ENCODE measurements around the gene PLEKHG7. TPM values are rescaled to one million over a fixed set of nuclear protein-coding genes. Genes with fewer than 3 reads are reported as not detected.

Gene PLEKHG7
- total RNA-seq, 2 donors from 2014 or later = not detected

DNA sequence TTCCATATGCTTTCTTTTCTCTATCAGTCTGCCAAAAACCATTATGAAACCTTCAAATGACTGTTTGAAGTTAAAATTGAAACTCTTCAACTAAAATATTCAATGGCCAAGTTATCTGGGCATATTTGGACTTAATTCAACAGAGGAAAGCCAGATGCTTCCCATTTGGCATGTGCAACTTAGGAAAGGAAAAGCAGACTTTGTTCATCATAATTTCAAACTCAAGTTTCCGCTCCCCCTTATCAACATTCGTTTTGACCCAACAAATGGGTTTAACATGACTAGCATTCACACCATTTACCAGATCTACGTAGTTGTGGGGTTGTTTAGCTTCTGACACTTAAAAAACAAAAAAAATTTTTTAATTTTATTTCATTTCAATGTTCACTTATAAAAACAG is 75.7 kb downstream of the PLEKHG7 start:
- Histone ChIP-seq H3K36me3 (peaks cover 11% of the 10 kb centered on the region), H3K27ac (no peak overlapping the region), H3K9me3 (no peaks in the 10 kb centered on the region), H3K27me3 (replicated peaks; ENCODE audit: insufficient read depth) (no peaks in the 10 kb centered on the region), H3K4me1 (ENCODE audit: control insufficient read depth in 1 of 2, low read depth in 2 of 2) (peaks cover 7 to 8% of the 10 kb centered on the region in 2 donors), H3K4me3 (no peak overlapping the region)
- TF ChIP-seq, protein P1, sequence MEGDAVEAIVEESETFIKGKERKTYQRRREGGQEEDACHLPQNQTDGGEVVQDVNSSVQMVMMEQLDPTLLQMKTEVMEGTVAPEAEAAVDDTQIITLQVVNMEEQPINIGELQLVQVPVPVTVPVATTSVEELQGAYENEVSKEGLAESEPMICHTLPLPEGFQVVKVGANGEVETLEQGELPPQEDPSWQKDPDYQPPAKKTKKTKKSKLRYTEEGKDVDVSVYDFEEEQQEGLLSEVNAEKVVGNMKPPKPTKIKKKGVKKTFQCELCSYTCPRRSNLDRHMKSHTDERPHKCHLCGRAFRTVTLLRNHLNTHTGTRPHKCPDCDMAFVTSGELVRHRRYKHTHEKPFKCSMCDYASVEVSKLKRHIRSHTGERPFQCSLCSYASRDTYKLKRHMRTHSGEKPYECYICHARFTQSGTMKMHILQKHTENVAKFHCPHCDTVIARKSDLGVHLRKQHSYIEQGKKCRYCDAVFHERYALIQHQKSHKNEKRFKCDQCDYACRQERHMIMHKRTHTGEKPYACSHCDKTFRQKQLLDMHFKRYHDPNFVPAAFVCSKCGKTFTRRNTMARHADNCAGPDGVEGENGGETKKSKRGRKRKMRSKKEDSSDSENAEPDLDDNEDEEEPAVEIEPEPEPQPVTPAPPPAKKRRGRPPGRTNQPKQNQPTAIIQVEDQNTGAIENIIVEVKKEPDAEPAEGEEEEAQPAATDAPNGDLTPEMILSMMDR (IDR thresholded peaks at IDR 0.05) = no peak
- DNase-seq (ENCODE audit: low spot score) (no peak), ATAC-seq (ENCODE audit: insufficient number of reproducible peaks, low FRiP score, low read depth) (no peak)

DNA sequence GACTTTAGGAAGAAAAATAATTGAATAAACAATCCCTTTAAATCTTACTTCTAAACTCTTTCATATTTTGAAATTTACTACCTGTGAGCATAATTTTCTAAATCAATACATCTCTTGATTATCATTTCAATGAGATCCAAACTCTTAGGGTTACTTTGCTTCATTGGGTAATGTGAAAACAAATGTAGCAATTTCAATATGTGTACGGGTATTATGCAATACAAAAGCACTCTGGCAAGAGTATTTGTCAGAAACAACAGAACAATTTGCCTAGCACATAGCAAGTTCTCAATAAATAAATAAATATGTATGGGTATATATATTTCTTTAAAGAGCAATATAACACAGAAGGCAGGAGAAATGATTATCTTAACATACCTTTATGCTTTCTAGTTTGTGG is 77.1 kb downstream of the PLEKHG7 start:
- peaks cover 13 to 18% of the 10 kb centered on the region in 2 donors for H3K4me1 ChIP-seq (ENCODE audit: control insufficient read depth in 1 of 2, low read depth in 2 of 2)
- DNase-seq (ENCODE audit: low spot score) (no peak), ATAC-seq (ENCODE audit: insufficient number of reproducible peaks, low FRiP score, low read depth) (no peak)
- H3K9me3 ChIP-seq = no peaks in the 10 kb centered on the region
- no peak overlapping the region for H3K27ac ChIP-seq
- H3K36me3 ChIP-seq = peaks cover 11% of the 10 kb centered on the region
- H3K4me3 ChIP-seq = no peak overlapping the region
- H3K27me3 ChIP-seq (replicated peaks; ENCODE audit: insufficient read depth) = no peaks in the 10 kb centered on the region
- TF ChIP-seq, protein P1 (IDR thresholded peaks at IDR 0.05) = no peak

DNA sequence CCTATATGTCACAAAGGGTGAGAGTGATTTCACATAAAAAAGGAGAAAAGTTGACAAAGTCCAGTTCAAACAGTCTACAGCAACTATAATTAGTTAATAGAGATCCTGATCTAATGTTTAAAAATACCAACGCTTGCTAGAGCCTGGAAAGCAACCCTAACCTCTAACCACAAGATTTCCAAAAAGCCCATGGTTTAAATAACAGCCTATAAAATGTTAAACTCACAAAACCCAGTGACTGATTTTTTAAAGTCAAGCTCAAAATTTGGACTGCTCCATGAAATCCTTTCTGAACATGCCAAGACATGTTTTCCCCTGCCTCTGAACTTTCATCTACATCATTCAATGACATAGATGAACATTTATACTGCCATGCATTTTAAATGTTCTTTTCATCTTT is 81.6 kb downstream of the PLEKHG7 start:
- Histone ChIP-seq H3K27ac (peak overlapping the region in 1 of 2 donors; percentile 52), H3K4me3 (no peak overlapping the region), H3K36me3 (peaks cover 6% of the 10 kb centered on the region), H3K4me1 (ENCODE audit: control insufficient read depth in 1 of 2, low read depth in 2 of 2) (peaks cover 6 to 20% of the 10 kb centered on the region in 2 donors), H3K9me3 (no peaks in the 10 kb centered on the region), H3K27me3 (replicated peaks; ENCODE audit: insufficient read depth) (no peaks in the 10 kb centered on the region)
- TF ChIP-seq, protein P1 (IDR thresholded peaks at IDR 0.05) = no peak
- no peak for ATAC-seq (ENCODE audit: insufficient number of reproducible peaks, low FRiP score, low read depth)
- no peak for DNase-seq (ENCODE audit: low spot score)

DNA sequence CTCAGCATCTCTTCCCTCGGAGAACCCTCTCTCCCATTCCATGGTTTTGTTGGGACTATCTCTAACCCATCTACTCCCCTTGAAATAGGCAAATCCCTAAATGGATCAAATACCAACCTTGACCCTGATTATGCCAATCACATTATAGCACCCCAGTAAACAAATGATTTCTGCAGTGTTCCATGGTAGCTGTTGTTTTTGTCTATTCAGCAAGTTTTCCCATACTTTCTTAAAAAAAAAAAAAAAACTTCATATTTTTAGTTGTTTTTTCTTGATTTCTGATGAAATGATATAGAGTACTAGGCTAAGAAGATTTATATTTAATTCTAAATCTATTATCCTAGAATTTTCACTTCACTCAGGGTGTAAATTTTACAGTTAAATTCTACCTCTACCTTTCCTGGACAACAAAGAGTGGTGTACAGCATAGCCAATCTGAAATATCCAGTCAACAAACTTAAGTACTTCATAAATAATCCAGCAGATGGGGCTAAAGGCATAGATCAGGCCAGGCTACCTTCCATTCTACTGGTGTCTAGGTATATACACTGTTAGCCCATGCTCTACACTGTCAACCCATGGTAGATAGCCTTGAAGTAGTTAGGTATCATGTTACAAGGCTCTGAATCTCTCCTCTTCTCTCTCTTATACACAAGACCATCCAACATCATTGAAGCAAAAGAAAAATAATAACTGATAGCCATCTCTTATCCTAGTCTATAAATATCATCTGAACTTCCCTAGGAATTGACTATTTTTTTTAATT is 82.2 kb downstream of the PLEKHG7 start:
- peaks cover 6 to 20% of the 10 kb centered on the region in 2 donors for H3K4me1 ChIP-seq (ENCODE audit: control insufficient read depth in 1 of 2, low read depth in 2 of 2)
- peak; percentile 41 for ATAC-seq (ENCODE audit: insufficient number of reproducible peaks, low FRiP score, low read depth)
- no peaks in the 10 kb centered on the region for H3K9me3 ChIP-seq
- H3K27me3 ChIP-seq (replicated peaks; ENCODE audit: insufficient read depth) = no peaks in the 10 kb centered on the region
- H3K36me3 ChIP-seq = peaks cover 10% of the 10 kb centered on the region
- TF ChIP-seq, protein P1 (IDR thresholded peaks at IDR 0.05) = peak; percentile 40
- no peak overlapping the region for H3K27ac ChIP-seq
- H3K4me3 ChIP-seq = no peak overlapping the region
- DNase-seq (ENCODE audit: low spot score) = no peak

DNA sequence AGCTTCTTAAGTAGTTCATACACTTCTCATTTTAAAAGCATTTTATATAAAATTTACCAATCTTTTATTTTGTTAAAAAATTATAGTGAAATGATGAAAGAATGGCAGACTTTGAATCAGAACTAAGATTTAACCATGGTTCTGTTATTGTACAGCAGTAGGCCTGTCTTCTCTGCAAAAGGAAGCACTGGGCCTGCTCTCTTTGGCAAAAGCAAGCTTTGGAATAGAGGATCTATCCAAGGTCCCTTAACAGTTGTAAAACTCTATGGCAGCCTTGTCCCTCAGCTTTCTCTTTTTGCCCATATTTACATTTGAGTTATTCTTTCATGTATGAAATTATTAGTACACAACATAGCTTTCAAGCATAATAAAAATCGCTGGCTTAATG is 82.8 kb downstream of the PLEKHG7 start:
- Histone ChIP-seq H3K9me3 (no peaks in the 10 kb centered on the region), H3K27ac (peak overlapping the region in 1 of 2 donors; percentile 24), H3K36me3 (peaks cover 14% of the 10 kb centered on the region), H3K4me3 (no peak overlapping the region), H3K27me3 (replicated peaks; ENCODE audit: insufficient read depth) (no peaks in the 10 kb centered on the region), H3K4me1 (ENCODE audit: control insufficient read depth in 1 of 2, low read depth in 2 of 2) (peaks cover 6 to 20% of the 10 kb centered on the region in 2 donors)
- TF ChIP-seq, protein P1 (IDR thresholded peaks at IDR 0.05) = no peak
- ATAC-seq (ENCODE audit: insufficient number of reproducible peaks, low FRiP score, low read depth) (no peak), DNase-seq (ENCODE audit: low spot score) (no peak)

All from thoracic aorta (tissue), 2 donors.